ENCODE data around the gene CITED4.

DNA sequence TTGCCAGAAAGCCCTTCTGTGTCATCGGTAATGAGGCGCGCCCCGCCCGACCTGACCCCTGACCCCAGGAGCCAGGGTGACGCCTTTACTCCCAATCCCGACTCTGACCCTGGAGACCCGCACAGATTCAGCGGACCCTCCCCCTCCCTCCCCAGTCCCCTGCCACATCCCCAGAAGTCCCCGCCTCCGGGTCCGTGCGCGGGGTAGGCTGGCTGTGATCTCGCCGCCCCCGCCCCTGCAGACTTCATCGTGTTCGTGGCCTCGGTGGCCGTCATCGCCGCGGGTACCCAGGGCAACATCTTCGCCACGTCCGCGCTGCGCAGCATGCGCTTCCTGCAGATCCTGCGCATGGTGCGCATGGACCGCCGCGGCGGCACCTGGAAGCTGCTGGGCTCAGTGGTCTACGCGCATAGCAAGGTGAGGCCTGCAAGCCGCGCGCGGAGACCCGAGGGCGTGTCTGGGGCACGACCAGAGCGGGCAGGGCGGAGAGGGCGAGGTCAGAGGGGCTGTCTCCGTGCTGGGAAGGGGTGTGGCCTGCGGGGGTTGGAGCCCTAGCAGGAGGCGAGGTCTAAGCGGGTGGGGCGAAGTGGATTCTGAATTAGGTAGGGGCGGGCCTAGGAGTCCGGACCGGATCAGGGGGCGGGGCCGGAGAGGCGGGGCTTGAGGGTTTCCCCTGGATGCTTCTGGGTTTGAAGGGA lies 43.8 kb downstream of the CITED4 start:
- no peak for TF ChIP-seq CTCF (IDR thresholded peaks at IDR 0.05)
- no peak for TF ChIP-seq POLR2A (IDR thresholded peaks at IDR 0.05)
